GM19351 (cell line): ENCODE results near the gene PLOD3.
A peak's percentile ranks its signal among the peaks of the same experiment; 100 is the strongest.

ENCODE experiments used
- ATAC-seq: cut with Tn5 transposase; IDR thresholded peaks from one replicate; pipeline ENCODE4 v1.9.1; 2021; ENCODE audit warnings: mild to moderate bottlenecking, moderate library complexity; ENCODE audit not compliant: unreplicated experiment

PLOD3 gene

GRCh38 chr7:101166909-101167644 lies 50.3 kb downstream of the PLOD3 start:
- no peak for ATAC-seq

DNA sequence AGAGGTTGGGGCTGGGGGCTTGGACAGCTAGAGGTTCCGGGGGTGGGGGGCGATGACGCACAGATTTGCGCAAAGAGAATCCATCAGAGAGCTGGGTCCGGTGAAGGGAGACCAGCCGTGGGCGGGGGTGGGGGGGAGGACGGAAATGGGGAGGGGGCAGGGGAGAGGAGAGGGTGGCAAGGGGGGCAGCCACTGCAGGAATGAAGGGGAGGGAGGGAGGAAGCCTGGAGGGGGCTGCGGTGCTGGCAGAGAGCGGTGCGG lies 50.8 kb downstream of the PLOD3 start:
- ATAC-seq: no peak

DNA sequence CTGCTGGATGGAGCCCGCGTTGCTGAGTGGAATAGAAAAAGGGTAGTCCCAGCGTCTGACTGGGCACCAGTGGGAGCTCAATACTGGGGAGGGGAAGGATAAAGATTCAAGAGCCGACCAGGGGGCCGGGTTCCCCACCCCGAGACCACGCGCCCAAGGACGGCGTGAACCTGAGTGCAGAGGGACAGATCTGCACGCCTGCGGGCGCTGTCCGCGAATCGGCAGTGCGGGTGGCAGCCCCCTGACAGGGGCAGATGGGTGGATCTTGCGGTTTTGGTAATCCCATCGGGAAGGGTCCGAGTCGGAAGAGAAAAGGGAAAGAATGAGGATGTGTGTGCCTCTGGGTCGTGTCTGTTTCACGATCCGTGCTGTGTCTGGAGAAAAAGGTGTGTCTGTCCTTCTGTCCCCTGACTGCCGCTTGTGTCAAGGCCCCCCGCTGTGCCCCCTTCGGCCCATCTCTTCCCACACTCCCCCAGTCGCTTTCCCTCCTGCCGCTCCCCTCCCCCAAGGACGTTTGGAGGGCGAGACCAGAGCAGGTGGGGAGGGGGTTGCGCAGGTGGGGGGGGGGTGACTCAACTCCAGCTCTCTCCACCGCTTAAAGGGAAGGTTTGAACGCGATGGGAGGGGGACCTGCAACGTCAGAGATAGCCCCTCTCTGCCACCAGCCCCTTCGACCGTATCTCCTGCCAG lies 51.3 kb downstream of the PLOD3 start:
- no peak for ATAC-seq

DNA sequence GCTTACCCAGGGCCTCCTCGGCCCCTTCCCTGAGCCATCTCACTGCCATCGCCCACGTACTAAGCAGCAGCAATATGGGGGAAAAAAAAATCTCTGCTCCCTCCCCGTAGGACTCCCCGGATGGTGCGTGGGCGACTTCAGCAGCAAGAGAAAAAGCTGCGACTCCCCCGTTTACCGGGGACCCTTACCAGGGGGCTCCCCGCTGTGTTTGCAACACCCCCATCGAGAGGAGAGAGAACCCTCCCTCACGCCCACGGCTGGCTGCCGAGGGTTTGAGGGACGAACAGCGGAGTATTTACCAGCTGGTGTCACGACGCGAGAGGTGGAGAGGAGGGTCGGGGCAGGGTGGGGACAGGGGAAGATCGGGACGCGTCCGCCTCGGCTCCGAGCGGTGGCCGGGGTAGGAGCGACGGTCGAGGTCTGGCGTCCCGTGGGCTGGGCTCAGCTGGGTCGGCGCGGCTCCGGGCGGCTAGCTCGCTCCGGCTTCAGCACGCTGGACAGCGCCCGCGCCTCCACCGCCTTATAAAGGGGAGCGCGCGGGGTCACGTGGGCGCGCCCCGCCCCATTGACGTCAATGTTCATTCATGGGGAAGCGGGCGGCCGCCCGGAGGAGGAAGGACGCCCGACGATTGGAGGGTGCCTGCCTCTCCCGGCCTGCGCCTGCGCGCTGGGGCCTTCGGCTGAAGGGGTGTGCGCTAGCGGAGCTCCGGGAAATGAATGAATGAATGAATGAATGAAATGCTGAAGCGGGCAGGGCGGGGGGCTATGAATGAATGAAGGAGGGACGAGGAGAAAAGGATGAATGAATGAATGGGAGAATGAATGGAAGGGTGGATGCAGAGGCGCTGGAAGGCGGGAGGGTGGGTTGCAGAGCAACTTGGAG lies 52.1 kb downstream of the PLOD3 start, which contains the start of gene VGF:
VGF (minus strand) TSS at position 495 of the 883 bp plus-strand sequence. CDS start 726 bp downstream, outside the sequence.
- peak; percentile 67 for ATAC-seq

- ATAC-seq: no peak
Observed at GRCh38 chr7:101164071-101164840, 53.1 kb downstream of the PLOD3 start.

GRCh38 chr7:101163279-101164070 lies 53.9 kb downstream of the PLOD3 start:
- ATAC-seq: no peak

GRCh38 chr7:101162551-101163278 lies 54.7 kb downstream of the PLOD3 start:
- ATAC-seq: no peak

DNA sequence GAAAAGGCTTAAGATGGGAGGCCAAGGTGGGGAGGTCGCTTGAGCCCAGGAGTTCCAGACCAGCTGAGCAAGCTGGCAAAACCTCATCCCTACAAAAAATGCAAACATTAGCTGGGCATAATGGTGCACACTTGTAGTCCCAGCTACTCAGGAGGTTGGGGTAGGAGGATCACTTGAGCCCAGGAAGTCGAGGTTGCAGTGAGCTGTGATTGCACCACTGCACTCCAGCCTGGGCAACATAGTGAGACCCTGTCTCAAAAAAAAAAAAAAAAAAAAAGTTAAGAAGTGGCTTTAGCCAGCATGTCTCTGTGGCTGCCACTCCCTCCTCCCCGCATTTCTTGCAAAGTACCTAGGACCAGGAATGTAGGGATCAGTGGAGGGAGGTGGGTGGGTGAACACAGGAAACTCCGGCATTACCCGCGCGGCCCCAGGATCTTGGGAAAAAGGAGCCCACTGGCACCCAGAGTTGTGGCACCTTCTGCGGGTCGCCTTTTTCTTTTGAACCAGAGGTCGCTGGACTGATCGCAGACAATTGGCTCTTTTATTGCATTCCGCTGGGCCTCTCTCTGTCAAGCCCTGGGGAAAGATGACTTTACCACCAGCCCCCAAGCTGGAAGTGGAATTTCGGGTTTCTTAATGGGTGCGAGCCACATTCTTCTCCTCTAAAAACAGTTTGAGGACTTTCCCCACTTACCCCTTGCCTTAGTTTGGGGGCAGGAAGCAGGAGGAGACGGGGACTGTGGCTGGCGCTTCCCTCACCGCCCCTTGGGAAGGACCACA lies 55.5 kb downstream of the PLOD3 start:
- no peak for ATAC-seq

DNA sequence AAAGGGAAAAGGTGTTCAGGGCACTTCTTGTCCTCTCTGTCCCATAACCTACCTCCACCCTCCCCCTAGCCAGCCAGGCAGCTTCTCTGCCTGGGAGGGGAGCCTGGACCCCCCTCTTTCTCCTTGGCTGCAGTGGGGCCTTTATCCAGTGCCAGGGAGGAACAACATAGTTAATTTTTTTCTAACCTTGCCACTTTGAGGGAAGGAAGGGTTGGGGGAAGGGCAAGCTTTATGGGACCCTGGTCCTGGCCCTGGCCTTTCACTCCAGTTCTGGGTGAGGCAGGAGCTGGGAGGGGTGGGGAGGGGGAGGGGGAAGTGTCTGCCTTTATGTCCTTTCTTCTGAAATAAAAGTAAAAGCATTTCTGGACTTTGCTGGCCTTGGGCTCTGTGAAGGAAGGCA lies 56.5 kb downstream of the PLOD3 start:
- ATAC-seq: no peak

DNA sequence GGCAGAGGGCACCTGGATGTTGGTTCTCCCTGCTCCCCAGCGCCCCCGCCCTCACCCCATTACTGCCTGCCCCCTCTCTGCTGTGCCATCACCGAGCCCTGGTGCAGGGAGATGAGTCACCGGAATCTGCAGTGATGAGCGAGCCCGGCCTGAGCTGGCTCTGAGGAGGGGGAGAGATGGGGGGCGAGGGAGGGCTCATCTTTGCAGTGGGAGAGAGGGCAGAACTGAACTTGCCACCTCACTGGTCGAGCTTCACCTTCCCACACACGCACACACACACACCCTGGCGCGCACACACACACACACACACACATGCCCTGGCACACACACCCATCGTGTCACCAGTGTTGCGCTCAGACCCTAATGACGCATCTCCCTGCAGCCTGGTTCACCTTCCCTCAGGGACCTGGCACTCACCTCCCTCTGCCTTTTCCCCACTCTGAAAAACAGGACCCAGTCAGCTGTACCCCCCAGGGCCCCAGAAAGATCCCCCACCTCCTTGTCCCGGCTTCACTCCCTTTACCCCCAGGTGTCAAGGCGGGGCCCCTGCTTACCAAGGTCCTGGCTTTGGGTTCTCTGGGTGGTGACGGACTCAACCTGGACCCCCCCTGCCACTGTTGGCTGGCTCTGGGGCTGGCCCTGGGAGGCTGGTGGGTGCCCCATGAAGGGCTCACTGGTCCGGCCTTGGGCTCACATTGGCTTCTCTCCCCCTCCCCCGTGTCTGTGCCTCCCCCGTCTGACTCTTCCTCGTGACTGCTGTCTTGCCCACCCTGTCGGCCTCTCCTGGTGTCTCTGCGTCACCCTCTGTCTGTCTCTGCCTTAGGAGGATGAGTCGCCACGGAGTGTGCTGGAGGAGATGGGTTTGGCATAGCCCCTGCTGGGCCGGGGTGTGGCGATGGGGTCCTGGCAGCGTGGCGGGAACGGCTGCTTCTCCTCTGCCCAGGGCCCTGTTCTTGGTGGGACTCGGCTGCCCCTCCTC lies 57.4 kb downstream of the PLOD3 start:
- ATAC-seq: no peak

DNA sequence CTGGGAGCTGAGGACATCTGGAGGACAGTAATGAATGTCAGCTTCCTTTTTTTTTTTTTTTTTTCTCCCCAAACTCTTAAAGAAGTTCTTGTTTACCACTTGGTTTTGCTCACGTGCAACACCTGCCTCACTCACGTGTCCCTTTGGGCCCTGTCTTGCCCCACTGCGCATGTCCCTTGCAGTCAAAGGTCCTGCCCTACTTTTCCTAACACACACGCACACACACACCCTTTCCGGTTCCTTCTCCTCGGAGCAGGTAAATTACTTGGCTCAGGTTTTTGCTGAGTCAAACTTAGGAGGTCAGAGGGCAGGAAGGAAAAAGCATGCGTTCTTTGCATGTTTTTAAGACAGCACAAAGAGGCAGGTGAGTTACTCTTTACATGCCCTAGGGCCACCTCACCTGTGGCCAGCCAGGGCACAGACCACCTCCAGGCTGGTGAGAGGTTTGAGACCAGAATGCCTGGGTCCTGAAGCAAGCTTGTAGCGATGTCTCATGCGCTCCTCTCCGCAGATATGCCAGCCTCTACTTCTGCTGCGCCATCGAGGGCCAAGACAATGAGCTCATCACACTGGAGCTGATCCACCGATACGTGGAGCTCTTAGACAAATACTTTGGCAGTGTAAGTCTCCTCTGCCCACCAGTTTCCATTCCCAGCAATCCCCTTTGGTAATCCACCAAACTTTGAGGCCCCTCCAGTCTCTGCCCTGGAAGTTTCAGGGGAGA lies 60.4 kb downstream of the PLOD3 start:
- no peak for ATAC-seq

- ATAC-seq: no peak
Observed at GRCh38 chr7:101156277-101156676, 61.1 kb downstream of the PLOD3 start.
